Fibroblast of skin of left biceps (primary cell): Measurements from ENCODE around the gene ANKRD12.
A peak's percentile ranks its signal among the peaks of the same experiment; 100 is the strongest.
"Not testable (repeated sequence)": the region's sequence is repeated elsewhere in the genome, so short reads cannot be mapped to it uniquely, and the experiment has no call there.

ENCODE experiments used
- DNase-seq, 2 experiments: peaks; one replicate each; pipeline ENCODE4 v3.0.0-alpha.2; 2013; ENCODE audit warnings: low read depth in 2 of 2

ANKRD12 gene

GRCh38 chr18:9140984-9141383 is 4.4 kb downstream of the ANKRD12 start:
- DNase-seq = no peak

GRCh38 chr18:9146224-9146623 is 9.6 kb downstream of the ANKRD12 start:
- no peak for DNase-seq

GRCh38 chr18:9147440-9148202 is 11.0 kb downstream of the ANKRD12 start:
- DNase-seq = peak in 1 of 2 experiments; percentile 36

GRCh38 chr18:9148203-9148552 is 11.6 kb downstream of the ANKRD12 start:
- no peak for DNase-seq

- DNase-seq = no peak
Observed at GRCh38 chr18:9150121-9150520, 13.5 kb downstream of the ANKRD12 start.

DNA sequence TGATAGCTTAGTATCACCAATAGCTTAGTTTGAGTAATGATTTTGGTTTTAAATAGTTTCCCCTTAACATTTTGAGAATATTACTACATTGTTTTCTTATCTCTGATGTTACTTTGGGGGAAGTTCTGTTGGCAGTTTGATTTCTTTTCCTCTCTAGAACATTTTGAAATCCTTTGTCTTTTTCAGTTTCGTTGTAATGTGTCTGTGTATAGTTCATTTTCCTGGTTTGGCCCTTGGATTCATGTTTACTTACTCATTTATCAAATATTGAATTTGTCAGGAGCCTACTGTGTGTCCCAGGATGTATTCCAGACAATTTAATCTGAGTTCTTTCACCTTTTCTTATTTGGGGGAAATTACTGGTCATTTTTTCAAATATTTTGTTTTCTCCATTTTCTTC is 16.7 kb downstream of the ANKRD12 start:
- no peak for DNase-seq

- DNase-seq = no peak
Observed at GRCh38 chr18:9156604-9157249, 20.1 kb downstream of the ANKRD12 start.

- DNase-seq = no peak
Observed at GRCh38 chr18:9157806-9158205, 21.2 kb downstream of the ANKRD12 start.

GRCh38 chr18:9160014-9160413 is 23.4 kb downstream of the ANKRD12 start:
- DNase-seq = no peak

GRCh38 chr18:9162663-9163062 is 26.1 kb downstream of the ANKRD12 start:
- not testable (repeated sequence) for DNase-seq

DNA sequence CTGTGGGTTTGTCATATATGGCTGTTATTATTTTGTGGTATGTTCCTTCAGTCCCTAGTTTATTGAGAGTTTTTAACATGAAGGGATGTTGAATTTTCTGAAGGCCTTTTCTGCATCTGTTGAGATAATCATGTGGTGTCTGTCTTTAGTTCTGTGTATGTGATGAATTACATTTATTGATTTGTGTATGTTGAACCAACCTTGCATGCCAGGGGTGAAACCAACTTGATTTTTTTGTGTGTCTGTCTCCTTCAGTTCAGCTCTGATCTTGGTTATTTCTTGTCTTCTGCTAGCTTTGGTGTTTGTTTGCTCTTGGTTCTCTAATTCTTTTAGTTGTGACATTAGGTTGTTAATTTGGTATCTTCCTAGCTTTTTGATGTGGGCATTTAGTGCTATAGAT is 27.6 kb downstream of the ANKRD12 start:
- DNase-seq = not testable (repeated sequence)

- not testable (repeated sequence) for DNase-seq
Observed at GRCh38 chr18:9165883-9166282, 29.3 kb downstream of the ANKRD12 start.

DNA sequence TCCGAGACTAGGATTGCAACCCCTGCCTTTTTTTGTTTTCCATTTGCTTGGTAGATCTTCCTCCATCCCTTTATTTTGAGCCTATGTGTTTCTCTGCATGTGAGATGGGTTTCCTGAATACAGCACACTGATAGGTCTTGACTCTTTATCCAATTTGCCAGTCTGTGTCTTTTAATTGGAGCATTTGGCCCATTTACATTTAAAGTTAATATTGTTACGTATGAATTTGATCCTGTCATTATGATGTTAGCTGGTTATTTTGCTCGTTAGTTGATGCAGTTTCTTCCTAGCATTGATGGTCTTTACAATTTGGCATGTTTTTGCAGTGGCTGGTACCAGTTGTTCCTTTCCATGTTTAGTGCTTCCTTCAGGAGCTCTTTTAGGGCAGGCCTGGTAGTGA is 32.9 kb downstream of the ANKRD12 start:
- DNase-seq = not testable (repeated sequence)

DNA sequence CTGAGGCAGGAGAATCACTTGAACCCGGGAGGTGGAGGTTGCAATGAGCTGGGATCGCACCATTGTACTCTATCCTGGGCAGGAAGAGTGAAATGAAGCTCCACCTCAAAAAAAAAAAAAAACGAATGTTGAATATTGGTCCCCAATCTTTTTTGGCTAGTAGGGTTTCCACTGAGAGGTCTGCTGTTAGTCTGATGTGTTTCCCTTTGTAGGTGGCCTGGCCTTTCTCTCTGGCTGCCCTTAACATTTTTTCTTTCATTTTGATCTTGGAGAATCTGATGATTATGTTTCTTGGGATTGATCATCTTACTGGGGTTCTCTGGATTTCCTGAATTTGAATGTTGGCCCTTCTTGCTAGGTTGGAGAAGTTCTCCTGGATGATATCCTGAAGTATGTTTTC is 35.3 kb downstream of the ANKRD12 start:
- DNase-seq = not testable (repeated sequence)

GRCh38 chr18:9172506-9173127 is 36.0 kb downstream of the ANKRD12 start:
- no peak for DNase-seq

DNA sequence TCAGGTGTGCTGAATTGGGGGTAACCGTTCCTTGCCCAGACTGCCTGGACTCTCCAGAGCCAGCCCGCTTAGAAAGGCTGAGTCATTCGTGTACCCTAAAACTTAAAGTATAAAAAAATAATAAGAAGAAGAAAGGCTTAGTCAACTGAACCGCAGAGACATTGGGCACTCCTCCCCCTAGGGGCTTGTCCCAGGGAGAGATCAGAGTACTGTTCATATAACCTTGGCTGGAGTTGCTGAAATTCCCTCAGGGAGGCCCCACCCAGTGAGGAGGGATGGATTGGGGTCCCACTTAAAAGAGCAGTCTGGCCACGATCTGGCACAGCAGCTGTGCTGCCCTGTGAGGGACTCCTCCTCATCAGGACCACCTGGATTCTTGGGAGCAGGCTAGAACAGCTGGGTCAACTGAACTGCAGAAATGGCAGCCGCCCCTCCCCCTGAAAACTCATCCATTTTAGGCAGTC is 37.2 kb downstream of the ANKRD12 start:
- no peak for DNase-seq

DNA sequence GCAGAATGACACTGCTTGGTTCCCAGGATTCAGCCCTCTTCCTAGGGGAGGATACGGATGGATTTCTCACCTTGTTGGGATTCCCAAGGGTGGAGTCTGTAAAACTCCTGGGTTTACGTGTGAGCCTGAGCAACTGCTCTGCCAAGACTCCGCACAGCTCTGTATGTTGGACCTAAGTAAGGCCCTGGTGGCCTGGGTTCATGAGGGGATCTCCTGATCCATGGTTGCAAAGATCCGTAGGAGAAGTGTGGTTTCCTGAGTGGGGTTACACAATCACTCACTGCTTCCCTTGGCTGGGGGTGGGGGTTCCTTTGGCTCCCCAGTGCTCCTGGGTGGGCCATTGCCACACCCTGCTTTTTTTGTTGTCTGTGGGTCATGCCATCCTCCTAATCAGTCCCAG is 37.7 kb downstream of the ANKRD12 start:
- no peak for DNase-seq

DNA sequence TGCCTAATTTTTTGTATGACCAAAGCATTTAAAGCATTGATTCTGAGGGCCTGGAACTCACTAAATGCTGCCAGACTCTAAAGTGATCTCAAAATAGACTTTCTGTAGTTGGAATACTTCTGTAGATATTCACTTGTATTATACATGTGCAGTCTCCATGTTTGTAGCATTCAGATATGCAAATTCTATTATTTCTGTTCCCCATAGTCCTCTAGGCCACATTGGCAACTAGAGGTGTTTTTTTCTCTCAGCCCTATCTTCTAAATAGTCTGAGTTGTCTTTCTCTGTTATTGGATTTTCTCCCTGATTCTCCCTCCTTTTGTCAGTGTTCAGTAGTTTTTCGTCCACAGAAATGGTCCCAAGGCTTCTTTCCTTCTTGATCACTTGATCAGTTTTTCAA is 38.5 kb downstream of the ANKRD12 start:
- no peak for DNase-seq

DNA sequence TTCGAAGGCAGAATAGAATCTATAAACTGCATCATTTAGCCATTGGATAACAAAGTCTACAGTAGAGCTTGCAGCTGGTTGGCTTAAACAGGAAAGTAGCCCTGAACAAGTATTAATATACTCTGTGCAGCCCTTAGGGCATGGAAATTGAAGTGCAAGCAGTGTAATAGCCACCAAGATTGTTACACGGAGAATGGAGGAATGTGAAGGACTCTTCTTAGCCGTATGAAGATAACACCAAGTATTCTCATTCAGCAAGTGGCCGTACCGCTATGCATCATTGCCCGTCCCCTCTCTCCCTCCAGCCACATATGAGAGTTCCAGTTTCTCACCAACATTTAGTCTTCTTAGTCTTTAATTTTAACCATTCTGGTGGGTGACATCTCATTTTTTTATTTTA is 40.5 kb downstream of the ANKRD12 start:
- no peak for DNase-seq

DNA sequence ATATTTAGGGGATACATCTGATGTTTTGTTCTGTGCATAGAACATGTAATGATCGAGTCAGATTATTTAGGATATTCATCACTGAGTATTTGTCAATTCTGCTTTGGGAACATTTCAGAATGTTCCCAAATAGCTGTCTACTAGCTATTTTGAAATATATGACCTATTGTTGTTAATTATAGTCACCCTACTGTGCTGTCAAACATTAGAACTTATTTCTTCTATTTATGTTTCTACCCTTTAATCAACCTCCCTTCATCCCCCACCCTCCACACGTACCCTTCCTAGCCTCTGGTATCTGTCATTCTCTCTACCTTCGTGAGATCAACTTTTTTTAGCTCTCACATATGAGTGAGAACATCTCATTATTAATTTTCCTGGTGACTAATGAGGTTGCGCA is 40.9 kb downstream of the ANKRD12 start:
- DNase-seq = no peak

DNA sequence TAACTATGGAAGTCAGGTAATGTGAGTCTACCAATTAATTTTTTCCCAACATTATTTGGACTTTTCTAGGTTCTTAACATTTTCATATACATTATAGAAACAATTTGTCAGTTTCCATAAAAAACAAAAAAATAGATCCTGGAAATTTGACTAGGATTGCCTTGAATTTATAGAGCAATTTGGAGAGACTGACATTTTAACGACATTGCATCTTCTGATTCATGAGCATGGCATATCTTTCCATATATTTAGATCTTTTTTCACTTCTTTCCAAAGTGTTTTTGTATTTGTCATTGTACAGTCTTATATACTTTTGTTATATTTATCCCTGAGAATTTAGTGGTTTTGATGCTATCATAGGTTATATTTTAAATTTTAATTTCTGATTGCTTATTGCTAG is 42.0 kb downstream of the ANKRD12 start:
- DNase-seq = no peak

DNA sequence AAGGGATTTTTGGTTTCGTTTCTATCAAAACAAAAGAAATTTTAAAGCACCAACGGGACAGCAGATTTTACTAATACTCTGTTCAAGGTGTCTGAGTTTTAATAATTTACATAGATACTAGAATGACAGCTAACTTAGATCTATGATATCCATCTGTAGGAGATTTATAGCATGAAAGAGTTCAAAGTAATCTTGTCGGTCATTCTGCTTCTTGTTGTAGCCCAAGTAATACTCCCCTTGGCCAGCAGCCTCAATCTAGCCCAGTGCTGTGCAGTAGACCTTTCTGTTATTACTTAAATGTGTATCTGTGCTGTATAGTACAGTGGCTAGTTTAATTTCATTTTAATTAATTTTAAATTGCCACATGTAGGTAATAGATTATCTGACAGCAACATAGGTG is 44.7 kb downstream of the ANKRD12 start:
- no peak for DNase-seq

GRCh38 chr18:9182852-9183399 is 46.3 kb downstream of the ANKRD12 start:
- DNase-seq = no peak
